ENCODE results near the gene ICAM1.
A peak's percentile ranks its signal among the peaks of the same experiment; 100 is the strongest.
"Not testable (repeated sequence)": the region's sequence is repeated elsewhere in the genome, so short reads cannot be mapped to it uniquely, and the experiment has no call there.

The ICAM1 gene

DNA sequence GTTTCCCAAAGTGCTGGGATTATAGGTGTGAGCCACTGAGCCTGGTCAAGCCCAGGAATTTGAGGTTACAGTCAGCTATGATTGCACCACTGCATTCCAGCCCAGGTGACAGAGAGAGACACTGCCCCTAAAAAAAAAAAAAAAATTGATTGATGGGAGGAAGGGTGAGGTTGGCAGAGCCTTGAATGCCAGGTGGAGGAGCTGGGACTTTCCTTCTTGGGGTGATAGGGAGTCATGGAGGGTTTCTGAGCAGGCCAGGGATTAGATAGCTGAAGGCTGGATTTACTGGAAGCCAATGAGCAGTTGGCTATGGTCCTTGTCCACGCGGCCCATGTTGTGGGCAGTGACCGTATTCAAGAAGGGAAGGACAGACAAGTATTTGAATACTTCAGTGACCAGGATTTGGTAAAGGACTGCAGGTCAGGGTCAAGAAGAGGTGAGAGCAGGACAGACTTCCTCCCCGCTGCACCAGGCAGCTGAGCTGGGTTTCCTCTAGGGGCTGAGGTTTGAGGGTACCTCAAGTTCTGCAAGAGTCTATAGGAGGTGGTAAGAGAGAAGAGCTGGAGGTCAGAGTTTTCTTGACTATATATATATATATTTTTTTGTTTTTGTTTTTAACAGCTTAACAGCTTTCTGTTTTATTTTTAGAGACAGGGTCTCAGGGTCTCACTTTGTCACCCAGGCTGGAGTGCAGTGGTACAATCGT lies 9.0 kb downstream of the ICAM1 start:
- no peak for ATAC-seq

DNA sequence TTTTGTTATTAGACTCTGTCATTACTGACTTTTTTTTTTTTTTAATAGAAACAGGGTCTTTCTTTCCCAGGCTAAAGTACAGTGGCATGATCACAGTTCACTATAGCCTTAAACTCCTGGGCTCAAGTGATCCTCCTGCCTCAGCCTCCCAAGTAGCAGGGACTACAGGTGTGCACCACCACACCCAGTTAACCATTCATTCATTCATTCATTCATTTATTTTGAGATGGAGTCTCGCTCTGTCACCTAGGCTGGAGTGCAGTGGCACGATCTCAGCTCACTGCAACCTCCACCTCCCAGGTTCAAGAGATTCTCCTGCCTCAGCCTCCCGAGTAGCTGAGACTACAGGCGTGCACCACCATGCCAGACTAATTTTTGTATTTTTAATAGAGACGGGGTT lies 11.1 kb downstream of the ICAM1 start:
- not testable (repeated sequence) for ATAC-seq

DNA sequence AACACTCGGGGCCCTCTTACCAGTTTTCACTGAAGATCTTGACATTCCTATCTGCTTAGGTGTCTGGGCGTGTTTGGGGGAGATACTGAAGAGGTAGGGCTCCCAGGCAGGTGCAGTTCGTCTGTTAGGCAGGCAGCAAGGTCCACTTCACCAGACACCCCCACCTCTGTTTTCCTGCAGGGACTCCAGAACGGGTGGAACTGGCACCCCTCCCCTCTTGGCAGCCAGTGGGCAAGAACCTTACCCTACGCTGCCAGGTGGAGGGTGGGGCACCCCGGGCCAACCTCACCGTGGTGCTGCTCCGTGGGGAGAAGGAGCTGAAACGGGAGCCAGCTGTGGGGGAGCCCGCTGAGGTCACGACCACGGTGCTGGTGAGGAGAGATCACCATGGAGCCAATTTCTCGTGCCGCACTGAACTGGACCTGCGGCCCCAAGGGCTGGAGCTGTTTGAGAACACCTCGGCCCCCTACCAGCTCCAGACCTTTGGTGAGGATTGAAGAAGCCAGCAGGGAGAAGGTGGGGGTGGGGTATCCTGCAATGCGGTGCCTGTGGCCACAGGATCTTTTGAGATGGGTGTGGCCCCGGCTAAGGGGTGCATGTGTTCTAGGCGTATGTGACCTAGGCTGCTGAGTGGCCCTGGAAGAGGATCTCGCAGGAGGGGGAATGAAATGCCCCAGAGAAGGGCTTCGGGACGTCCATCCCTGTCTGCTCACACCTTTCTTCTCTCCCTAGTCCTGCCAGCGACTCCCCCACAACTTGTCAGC lies 12.6 kb downstream of the ICAM1 start:
- no peak for ATAC-seq

DNA sequence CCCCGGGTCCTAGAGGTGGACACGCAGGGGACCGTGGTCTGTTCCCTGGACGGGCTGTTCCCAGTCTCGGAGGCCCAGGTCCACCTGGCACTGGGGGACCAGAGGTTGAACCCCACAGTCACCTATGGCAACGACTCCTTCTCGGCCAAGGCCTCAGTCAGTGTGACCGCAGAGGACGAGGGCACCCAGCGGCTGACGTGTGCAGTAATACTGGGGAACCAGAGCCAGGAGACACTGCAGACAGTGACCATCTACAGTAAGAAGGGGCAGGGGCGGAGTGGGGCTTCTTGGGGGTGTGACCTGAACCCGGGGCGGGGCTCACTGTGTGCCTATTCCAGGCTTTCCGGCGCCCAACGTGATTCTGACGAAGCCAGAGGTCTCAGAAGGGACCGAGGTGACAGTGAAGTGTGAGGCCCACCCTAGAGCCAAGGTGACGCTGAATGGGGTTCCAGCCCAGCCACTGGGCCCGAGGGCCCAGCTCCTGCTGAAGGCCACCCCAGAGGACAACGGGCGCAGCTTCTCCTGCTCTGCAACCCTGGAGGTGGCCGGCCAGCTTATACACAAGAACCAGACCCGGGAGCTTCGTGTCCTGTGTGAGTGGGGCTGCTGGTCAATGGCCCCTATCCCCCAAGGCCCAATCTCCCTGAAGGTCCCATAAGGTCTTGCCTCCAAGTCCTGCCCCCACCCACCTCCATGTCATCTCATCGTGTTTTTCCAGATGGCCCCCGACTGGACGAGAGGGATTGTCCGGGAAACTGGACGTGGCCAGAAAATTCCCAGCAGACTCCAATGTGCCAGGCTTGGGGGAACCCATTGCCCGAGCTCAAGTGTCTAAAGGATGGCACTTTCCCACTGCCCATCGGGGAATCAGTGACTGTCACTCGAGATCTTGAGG lies 13.4 kb downstream of the ICAM1 start:
- no peak for ATAC-seq

DNA sequence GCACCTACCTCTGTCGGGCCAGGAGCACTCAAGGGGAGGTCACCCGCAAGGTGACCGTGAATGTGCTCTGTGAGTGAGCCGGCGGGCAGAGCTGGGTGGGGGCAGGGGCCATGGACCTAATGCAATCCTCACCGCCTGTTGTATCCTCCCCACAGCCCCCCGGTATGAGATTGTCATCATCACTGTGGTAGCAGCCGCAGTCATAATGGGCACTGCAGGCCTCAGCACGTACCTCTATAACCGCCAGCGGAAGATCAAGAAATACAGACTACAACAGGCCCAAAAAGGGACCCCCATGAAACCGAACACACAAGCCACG lies 14.0 kb downstream of the ICAM1 start:
- no peak for ATAC-seq

GRCh38 chr19:10285393-10285792 lies 14.5 kb downstream of the ICAM1 start:
- ATAC-seq = no peak

- ATAC-seq = no peak
Observed at GRCh38 chr19:10286803-10287737, 16.1 kb downstream of the ICAM1 start, which contains the start of gene ICAM4. TSS of gene ICAM4 (plus strand) at chr19:10286955. CDS start at chr19:10287013, 58 bp downstream.

DNA sequence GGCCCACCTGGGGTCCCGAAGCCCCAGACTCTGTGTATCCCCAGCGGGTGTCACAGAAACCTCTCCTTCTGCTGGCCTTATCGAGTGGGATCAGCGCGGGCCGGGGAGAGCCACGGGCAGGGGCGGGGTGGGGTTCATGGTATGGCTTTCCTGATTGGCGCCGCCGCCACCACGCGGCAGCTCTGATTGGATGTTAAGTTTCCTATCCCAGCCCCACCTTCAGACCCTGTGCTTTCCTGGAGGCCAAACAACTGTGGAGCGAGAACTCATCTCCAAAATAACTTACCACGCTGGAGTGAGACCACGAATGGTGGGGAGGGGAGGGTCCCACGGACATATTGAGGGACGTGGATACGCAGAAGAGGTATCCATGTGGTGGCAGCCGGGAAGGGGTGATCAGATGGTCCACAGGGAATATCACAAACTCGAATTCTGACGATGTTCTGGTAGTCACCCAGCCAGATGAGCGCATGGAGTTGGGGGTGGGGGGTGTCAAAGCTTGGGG lies 17.8 kb downstream of the ICAM1 start:
- peak; percentile 24 to 25 for ATAC-seq

DNA sequence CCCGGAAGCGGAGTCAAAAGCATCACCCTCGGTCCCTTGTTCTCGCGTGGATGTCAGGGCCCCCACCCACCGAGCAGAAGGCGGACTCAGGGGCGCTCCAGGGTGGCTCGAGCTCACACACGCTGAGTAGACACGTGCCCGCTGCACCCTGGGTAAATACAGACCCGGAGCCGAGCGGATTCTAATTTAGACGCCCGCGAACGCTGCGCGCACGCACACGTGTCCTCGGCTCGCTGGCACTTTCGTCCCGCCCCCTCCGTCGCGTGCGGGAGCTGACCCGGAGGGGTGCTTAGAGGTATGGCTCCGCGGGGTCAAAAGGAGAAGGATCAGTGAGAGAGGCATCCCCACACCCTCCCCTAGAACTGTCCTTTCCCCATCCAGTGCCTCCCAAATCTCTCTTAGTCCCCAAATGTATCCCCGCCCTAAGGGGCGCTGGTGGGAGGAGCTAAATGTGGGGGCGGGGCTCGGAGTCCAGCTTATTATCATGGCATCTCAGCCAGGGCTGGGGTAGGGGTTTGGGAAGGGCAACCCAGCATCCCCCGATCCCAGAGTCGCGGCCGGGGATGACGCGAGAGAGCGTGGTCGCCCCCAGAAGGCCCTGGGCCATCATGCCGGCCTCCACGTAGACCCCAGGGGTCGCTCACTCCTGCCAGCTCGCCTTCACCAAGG lies 18.4 kb downstream of the ICAM1 start:
- peak; percentile 68 to 77 for ATAC-seq

DNA sequence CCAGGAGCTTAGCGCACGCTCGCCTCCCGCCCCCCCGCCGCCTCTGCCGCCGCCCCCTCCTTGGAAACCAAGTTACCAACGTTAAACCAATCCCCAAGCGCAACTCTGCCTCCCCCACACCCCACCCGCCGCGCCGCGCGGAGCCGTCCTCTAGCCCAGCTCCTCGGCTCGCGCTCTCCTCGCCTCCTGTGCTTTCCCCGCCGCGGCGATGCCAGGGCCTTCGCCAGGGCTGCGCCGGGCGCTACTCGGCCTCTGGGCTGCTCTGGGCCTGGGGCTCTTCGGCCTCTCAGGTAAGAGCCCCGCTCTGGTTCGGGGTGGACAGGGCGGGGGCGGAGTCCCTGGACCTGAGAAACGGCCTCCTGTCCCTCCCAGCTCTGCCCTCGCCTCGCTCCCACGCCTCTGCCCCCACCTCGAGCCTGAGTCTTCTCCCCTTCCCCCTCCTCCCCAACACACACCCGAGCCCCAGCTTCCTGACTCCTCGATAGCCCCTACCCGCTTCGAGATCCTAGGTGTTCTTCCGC lies 19.0 kb downstream of the ICAM1 start, which contains the start of gene ICAM5:
Gene ICAM5, plus strand, starts transcription at position 117 of the 521 bp plus-strand sequence. Its CDS starts 92 bp downstream, at position 209.
- peak in 1 of 2 donors; percentile 7 for ATAC-seq

DNA sequence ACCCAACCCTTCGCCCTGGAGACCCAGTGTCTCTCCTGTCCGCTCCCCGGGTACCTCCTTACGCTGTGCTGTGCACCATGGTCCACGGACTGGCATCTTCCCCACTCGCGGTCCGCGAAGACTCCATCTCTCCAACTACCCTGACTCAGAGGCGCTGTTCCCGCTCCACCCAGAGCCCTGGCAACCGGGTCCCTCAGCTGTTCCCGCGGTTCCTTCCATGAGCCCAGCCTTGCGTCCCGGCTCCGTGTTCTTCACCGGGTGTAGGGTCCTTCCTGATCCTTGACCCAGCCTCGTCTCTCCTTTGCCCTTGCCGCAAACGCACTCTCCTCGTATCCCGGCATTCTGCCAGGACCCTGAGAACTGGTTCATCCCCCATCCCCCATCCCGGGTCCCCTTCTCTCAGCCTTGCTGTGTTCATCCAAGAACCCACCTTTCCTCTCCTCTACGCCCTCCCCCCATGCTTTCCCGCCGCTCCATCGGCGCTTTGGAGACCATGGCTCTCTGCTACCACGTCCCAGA lies 19.5 kb downstream of the ICAM1 start:
- ATAC-seq = no peak

DNA sequence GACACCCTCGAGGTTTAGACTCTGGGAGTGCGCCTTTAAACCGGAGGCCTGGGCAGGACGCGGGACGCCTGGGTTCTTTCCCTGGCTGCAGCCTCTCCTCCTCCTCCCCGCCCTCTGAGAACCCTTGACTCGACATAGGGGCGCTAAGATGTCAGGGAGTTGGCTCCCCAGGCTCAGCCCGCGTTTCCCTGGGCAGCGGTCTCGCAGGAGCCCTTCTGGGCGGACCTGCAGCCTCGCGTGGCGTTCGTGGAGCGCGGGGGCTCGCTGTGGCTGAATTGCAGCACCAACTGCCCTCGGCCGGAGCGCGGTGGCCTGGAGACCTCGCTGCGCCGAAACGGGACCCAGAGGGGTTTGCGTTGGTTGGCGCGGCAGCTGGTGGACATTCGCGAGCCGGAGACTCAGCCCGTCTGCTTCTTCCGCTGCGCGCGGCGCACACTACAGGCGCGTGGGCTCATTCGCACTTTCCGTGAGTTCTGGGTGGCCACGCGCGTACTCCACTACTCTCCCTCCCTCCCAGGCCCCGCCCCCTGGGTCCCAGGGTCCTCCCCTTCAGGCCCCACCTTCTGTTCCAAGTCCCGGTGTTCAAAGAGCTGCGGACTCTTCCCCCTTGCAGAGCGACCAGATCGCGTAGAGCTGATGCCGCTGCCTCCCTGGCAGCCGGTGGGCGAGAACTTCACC lies 20.1 kb downstream of the ICAM1 start:
- peak in 1 of 2 donors; percentile 2 for ATAC-seq

DNA sequence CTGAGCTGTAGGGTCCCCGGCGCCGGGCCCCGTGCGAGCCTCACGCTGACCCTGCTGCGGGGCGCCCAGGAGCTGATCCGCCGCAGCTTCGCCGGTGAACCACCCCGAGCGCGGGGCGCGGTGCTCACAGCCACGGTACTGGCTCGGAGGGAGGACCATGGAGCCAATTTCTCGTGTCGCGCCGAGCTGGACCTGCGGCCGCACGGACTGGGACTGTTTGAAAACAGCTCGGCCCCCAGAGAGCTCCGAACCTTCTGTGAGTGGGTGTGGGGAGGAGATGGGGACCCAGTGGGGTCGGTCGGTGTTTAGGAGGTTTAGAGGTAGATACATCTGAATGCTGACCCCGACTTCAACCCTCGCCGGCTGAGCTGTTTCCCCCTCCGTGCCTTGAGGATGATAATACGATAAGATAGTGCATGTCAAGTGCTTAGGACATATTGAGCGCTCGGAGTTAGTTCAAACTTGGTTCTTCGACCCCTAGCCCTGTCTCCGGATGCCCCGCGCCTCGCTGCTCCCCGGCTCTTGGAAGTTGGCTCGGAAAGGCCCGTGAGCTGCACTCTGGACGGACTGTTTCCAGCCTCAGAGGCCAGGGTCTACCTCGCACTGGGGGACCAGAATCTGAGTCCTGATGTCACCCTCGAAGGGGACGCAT lies 20.8 kb downstream of the ICAM1 start:
- ATAC-seq = no peak

DNA sequence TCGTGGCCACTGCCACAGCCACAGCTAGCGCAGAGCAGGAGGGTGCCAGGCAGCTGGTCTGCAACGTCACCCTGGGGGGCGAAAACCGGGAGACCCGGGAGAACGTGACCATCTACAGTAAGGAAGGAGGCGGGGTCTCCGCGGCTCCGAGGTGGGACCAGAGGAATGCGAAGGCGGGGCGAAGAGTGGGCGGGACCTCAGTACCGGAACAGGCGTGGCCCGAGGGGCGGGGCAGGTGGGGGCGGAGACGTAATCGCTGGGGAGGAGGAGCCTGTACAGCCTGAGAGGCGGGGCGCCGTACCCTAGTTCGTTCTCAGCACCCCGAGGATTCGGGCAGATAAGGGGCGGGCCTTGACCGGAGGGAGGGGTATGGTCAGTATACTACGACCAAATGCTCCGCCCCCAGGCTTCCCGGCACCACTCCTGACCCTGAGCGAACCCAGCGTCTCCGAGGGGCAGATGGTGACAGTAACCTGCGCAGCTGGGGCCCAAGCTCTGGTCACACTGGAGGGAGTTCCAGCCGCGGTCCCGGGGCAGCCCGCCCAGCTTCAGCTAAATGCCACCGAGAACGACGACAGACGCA lies 21.4 kb downstream of the ICAM1 start:
- peak; percentile 30 to 36 for ATAC-seq

- ATAC-seq = no peak
Observed at GRCh38 chr19:10292789-10293636, 22.1 kb downstream of the ICAM1 start.

GRCh38 chr19:10293637-10294367 lies 22.9 kb downstream of the ICAM1 start:
- no peak for ATAC-seq

DNA sequence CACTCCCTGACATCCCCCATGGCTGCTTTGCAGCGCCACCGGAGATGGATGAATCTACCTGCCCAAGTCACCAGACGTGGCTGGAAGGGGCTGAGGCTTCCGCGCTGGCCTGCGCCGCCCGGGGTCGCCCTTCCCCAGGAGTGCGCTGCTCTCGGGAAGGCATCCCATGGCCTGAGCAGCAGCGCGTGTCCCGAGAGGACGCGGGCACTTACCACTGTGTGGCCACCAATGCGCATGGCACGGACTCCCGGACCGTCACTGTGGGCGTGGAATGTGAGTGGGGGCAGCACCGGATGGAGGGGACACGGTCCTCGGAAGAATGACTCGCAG lies 23.4 kb downstream of the ICAM1 start:
- ATAC-seq = no peak

Data from activated CD4-positive, CD25-positive, alpha-beta regulatory T cell treated with anti-CD3 and anti-CD28 coated beads, Interleukin-2, amount 50 U/mL, for 24 hours (primary cell).